Transverse colon (tissue), 3 donors: ENCODE measurements around the gene PCBP2.

ENCODE experiments used
- POLR2A ChIP-seq: fragments of 450-650 bp; IDR thresholded peaks from one replicate; pipeline ENCODE4 v1.6.1; 2016; ENCODE audit warnings: antibody characterized with exemption, mild to moderate bottlenecking, moderate library complexity
- TF ChIP-seq, protein P1 (sequence below), 5 experiments: fragments of 200-600 bp in 3 of 5; fragments of 450-650 bp in 2 of 5; sonication (generic) in 3 of 5; IDR thresholded peaks; 1 replicate in 2 of 5; 2 replicates in 3 of 5; pipeline ENCODE4 v1.5.1; 2016 to 2017; ENCODE audit warnings: antibody characterized with exemption in 5 of 5, inconsistent platforms in 3 of 5, mild to moderate bottlenecking in 2 of 5, moderate library complexity in 1 of 5

DNA sequence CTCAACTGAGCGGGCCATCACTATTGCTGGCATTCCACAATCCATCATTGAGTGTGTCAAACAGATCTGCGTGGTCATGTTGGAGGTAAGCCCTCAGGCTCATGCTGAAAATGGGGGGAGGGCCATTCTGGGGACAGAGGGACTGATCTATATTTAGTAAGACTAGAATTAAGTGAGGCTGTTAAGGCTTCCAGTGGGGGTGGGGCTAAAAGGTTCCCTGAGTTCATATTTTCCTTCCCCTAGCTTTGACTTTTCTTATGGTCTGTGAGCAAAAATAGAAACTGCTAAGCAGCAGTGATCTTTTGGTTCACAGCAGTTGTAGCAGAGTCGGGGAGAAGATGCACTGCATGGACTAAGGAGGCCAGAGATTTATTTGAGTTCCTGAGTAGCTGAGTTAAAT is 9.2 kb downstream of the PCBP2 start:
- TF ChIP-seq POLR2A = no peak
- TF ChIP-seq, protein P1, sequence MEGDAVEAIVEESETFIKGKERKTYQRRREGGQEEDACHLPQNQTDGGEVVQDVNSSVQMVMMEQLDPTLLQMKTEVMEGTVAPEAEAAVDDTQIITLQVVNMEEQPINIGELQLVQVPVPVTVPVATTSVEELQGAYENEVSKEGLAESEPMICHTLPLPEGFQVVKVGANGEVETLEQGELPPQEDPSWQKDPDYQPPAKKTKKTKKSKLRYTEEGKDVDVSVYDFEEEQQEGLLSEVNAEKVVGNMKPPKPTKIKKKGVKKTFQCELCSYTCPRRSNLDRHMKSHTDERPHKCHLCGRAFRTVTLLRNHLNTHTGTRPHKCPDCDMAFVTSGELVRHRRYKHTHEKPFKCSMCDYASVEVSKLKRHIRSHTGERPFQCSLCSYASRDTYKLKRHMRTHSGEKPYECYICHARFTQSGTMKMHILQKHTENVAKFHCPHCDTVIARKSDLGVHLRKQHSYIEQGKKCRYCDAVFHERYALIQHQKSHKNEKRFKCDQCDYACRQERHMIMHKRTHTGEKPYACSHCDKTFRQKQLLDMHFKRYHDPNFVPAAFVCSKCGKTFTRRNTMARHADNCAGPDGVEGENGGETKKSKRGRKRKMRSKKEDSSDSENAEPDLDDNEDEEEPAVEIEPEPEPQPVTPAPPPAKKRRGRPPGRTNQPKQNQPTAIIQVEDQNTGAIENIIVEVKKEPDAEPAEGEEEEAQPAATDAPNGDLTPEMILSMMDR (IDR thresholded peaks at IDR 0.05) = no peak
